Measurements from ENCODE around the gene POC1A. TPM values are rescaled to one million over a fixed set of nuclear protein-coding genes. Genes with fewer than 3 reads are reported as not detected.
A peak's percentile ranks its signal among the peaks of the same experiment; 100 is the strongest.

POC1A gene
- total and polyA plus RNA-seq, 2 of the 8 experiments (the other 6 are each of a cell fraction or from before 2014, with no cell fraction given), result 35.7 to 39.2 TPM

- Histone ChIP-seq H4K91ac (replicated peaks; ENCODE audit: insufficient read length, low read length) (no peak overlapping the region), H3K36me3 (ENCODE audit: control insufficient read depth in 2 of 4, insufficient read depth in 4 of 4, low read length in 3 of 4) (no peaks in the 10 kb centered on the region), H3K27ac (ENCODE audit: low read depth, low read length) (no peak overlapping the region), H4K20me1 (replicated peaks in 1 of 2; ENCODE audit: control insufficient read depth in 1 of 2, insufficient read depth in 2 of 2, low read length in 2 of 2) (no peaks in the 10 kb centered on the region), H3K9me3 (ENCODE audit: insufficient read depth in 2 of 2, low read depth in 1 of 2, low read length in 1 of 2) (no peaks in the 10 kb centered on the region), H3K79me1 (ENCODE audit: low read depth, low read length) (no peaks in the 10 kb centered on the region), H2BK5ac (ENCODE audit: low read depth, low read length) (no peak overlapping the region), H2AFZ (ENCODE audit: low read length) (no peak overlapping the region), H4K5ac (ENCODE audit: insufficient read length, low read depth, low read length) (no peak overlapping the region), H2AK5ac (ENCODE audit: low read depth, low read length) (0 out of 2 replicates have a peak overlapping the region, but pooled peaks have one; percentile 29), H3K4ac (replicated peaks; ENCODE audit: insufficient read length, low read depth, low read length) (no peak overlapping the region), H3K14ac (ENCODE audit: insufficient read length) (no peak overlapping the region), H3K9ac (replicated peaks in 1 of 4; ENCODE audit: extremely low read depth in 1 of 4, low read depth in 3 of 4, low read length in 3 of 4) (no peak overlapping the region), H3K27me3 (replicated peaks in 1 of 4; ENCODE audit: control insufficient read depth in 3 of 4, extremely low read depth in 1 of 4, insufficient read depth in 3 of 4, low read length in 3 of 4) (no peaks in the 10 kb centered on the region), H2BK15ac (ENCODE audit: low read length) (no peak overlapping the region), H3K23me2 (ENCODE audit: low read depth, low read length) (no peaks in the 10 kb centered on the region), H2BK120ac (replicated peaks; ENCODE audit: low read depth, low read length) (no peak overlapping the region), H3K4me2 (ENCODE audit: insufficient read depth in 1 of 2, low read depth in 2 of 2, low read length in 2 of 2) (no peak overlapping the region), H3K79me2 (ENCODE audit: control insufficient read depth in 1 of 2, insufficient read depth in 2 of 2, low read length in 2 of 2) (no peaks in the 10 kb centered on the region), H3K4me1 (replicated peaks in 1 of 4; ENCODE audit: control insufficient read depth in 3 of 4, insufficient read depth in 4 of 4, low read length in 3 of 4) (peaks cover 0 to 6% (median 1%) of the 10 kb centered on the region in 4 experiments; a peak in 2 of 7 replicates), H4K8ac (ENCODE audit: extremely low read depth, insufficient read depth, low read length) (no peak overlapping the region), H2BK12ac (ENCODE audit: low read depth, low read length) (no peak overlapping the region), H3K18ac (ENCODE audit: extremely low read depth, low read length) (no peak overlapping the region), H3K23ac (ENCODE audit: insufficient read length) (no peak overlapping the region), H3K4me3 (ENCODE audit: extremely low read depth in 1 of 4, insufficient read depth in 2 of 4, low read depth in 3 of 4, low read length in 4 of 4) (no peak overlapping the region), H2BK20ac (ENCODE audit: low read length) (no peak overlapping the region), H3K56ac (replicated peaks; ENCODE audit: insufficient read length, low read depth, low read length) (no peak overlapping the region)
- ChIA-PET CTCF (ENCODE audit: partially characterized antibody) (interaction anchor here (0.6 to 33.0 kb wide), 12 partner anchors 7 to 184 kb away, joined by 3 to 984 read pairs (median 6); partner anchors contain the start of genes DUSP7 and RRP9), POLR2A (ENCODE audit: partially characterized antibody) (interaction anchor here (0.7 to 1.9 kb wide), 7 partner anchors 13 to 51 kb away, joined by 3 to 6 read pairs (median 3); partner anchors contain the start of gene RPL29)
- FAIRE-seq (no peak), DNase-seq (ENCODE audit: low read depth in 1 of 2, low spot score in 2 of 2) (no peak)
- WGBS, 2 experiments (ENCODE audit: extremely low coverage in 1 of 2, insufficient coverage in 1 of 2, insufficient read length in 1 of 2, insufficient replicate concordance in 2 of 2, low coverage in 1 of 2, low lambda C conversion rate in 2 of 2, missing lambda C conversion rate in 1 of 2), result 90% methylated on average over 5 of the region's 5 CpGs; no CpG with 5 or more reads in 1 of the 2 experiments
- TF ChIP-seq ASH2L (IDR thresholded peaks at IDR 0.05; ENCODE audit: low read length), result no peak
These were observed 118.0 kb downstream of the POC1A start for GRCh38 chr3:52036222-52036694.

Measured in H1 (cell line).